IMR-90 (cell line): ENCODE measurements around the gene GCG. TPM values are rescaled to one million over a fixed set of nuclear protein-coding genes. Genes with fewer than 3 reads are reported as not detected.

Experiments used
- ATAC-seq: fragments of 200-7000 bp; cut with Tn5 transposase; 2 replicates; pipeline ENCODE4 v1.9.1; 2020; ENCODE audit warnings: low read depth, mild to moderate bottlenecking, moderate library complexity
- BruUV-seq: library from RNA; stranded (reverse); fragments of 400-500 nt; replicated peaks from 2 replicates; lab custom pipeline; 2021; lab: Mats Ljungman, UMichigan
- CTCF ChIA-PET: fragments of 300-600 bp; formaldehyde crosslinking; extraction: SDS; loops from one replicate; lab custom pipeline; 2021; ENCODE audit warnings: antibody characterized with exemption; lab: Yijun Ruan, JAX
- POLR2A ChIA-PET: fragments of 300-600 bp; sonication (Branson Sonifier 250); formaldehyde crosslinking; loops from one replicate; lab custom pipeline; 2022; ENCODE audit warnings: antibody characterized with exemption; ENCODE audit not compliant: unreplicated experiment; lab: Charles Lee
- DNase-seq: peaks from one replicate; pipeline ENCODE4 v3.0.0; 2013
- H2AFZ ChIP-seq: replicated peaks from 2 replicates; pipeline ENCODE3; 2013; ENCODE audit warnings: low read length, mild to moderate bottlenecking; ENCODE audit not compliant: poor library complexity
- H2AK5ac ChIP-seq: 2 replicates; pipeline ENCODE4 v1.6.1; 2013; ENCODE audit warnings: low read depth, low read length, inconsistent platforms
- H2AK9ac ChIP-seq: replicated peaks from 2 replicates; pipeline ENCODE3; 2013; ENCODE audit warnings: mild to moderate bottlenecking, low read depth, low read length, moderate library complexity; ENCODE audit not compliant: poor library complexity
- H2BK120ac ChIP-seq: 2 replicates; pipeline ENCODE4 v1.6.1; 2013; ENCODE audit warnings: low read depth, low read length, inconsistent platforms
- H2BK15ac ChIP-seq: 3 replicates; pipeline ENCODE4 v1.6.1; 2013; ENCODE audit warnings: low read depth, low read length, inconsistent platforms
- H2BK20ac ChIP-seq: 2 replicates; pipeline ENCODE4 v1.6.1; 2013; ENCODE audit warnings: low read depth, mild to moderate bottlenecking, inconsistent platforms, low read length, moderate library complexity
- H2BK5ac ChIP-seq: 2 replicates; pipeline ENCODE4 v1.6.1; 2013; ENCODE audit warnings: mild to moderate bottlenecking, low read depth, low read length, inconsistent platforms; ENCODE audit not compliant: poor library complexity, severe bottlenecking
- H3K14ac ChIP-seq: replicated peaks from 2 replicates; pipeline ENCODE4 v1.6.1; 2013; ENCODE audit warnings: low read depth, low read length, inconsistent platforms
- H3K18ac ChIP-seq: 2 replicates; pipeline ENCODE4 v1.6.1; 2013; ENCODE audit warnings: low read depth, low read length, control low read depth
- H3K23ac ChIP-seq: 2 replicates; pipeline ENCODE4 v1.6.1; 2013; ENCODE audit warnings: low read depth, low read length, inconsistent platforms
- H3K27ac ChIP-seq: 2 replicates; pipeline ENCODE4 v1.5.1; 2013; ENCODE audit warnings: mild to moderate bottlenecking, control low read depth, low read length; ENCODE audit not compliant: insufficient read depth
- H3K27me3 ChIP-seq: 2 replicates; pipeline ENCODE4 v1.6.1; 2013; ENCODE audit warnings: low read length; ENCODE audit not compliant: control insufficient read depth, insufficient read depth
- H3K36me3 ChIP-seq: 2 replicates; pipeline ENCODE4 v1.6.1; 2013; ENCODE audit warnings: low read length, mixed read lengths; ENCODE audit not compliant: control insufficient read depth, insufficient read depth
- H3K4ac ChIP-seq: 2 replicates; pipeline ENCODE4 v1.6.1; 2013; ENCODE audit warnings: low read depth, low read length, inconsistent platforms
- H3K4me1 ChIP-seq: 2 replicates; pipeline ENCODE4 v1.6.1; 2013; ENCODE audit warnings: low read length, mixed read lengths; ENCODE audit not compliant: control insufficient read depth, insufficient read depth
- H3K4me2 ChIP-seq: 2 replicates; pipeline ENCODE4 v1.6.1; 2013; ENCODE audit warnings: low read depth, mild to moderate bottlenecking, control low read depth, low read length, moderate library complexity
- H3K4me3 ChIP-seq: 2 replicates; pipeline ENCODE4 v1.5.1; 2013; ENCODE audit warnings: low read depth, mild to moderate bottlenecking, control low read depth, low read length, moderate library complexity; ENCODE audit not compliant: insufficient read depth
- H3K56ac ChIP-seq: 2 replicates; pipeline ENCODE4 v1.6.1; 2013; ENCODE audit warnings: low read length, inconsistent platforms; ENCODE audit not compliant: insufficient read depth; ENCODE audit errors: extremely low read depth
- H3K79me1 ChIP-seq, 2 experiments: 2 replicates each; pipeline ENCODE4 v1.6.1; 2013; ENCODE audit warnings: low read length in 2 of 2, inconsistent platforms in 1 of 2, low read depth in 1 of 2
- H3K9ac ChIP-seq: 2 replicates; pipeline ENCODE4 v1.6.1; 2013; ENCODE audit warnings: low read depth, low read length, control low read depth
- H3K9me1 ChIP-seq: 2 replicates; pipeline ENCODE4 v1.6.1; 2013; ENCODE audit warnings: low read length, inconsistent platforms; ENCODE audit not compliant: insufficient read depth
- H3K9me3 ChIP-seq: 2 replicates; pipeline ENCODE4 v1.6.1; 2013; ENCODE audit warnings: low read length; ENCODE audit not compliant: control insufficient read depth, insufficient read depth
- H4K20me1 ChIP-seq: 2 replicates; pipeline ENCODE4 v1.6.1; 2013; ENCODE audit warnings: low read length, inconsistent platforms; ENCODE audit not compliant: insufficient read depth
- H4K5ac ChIP-seq: 2 replicates; pipeline ENCODE4 v1.6.1; 2013; ENCODE audit warnings: mild to moderate bottlenecking, low read depth, low read length, control low read depth
- H4K8ac ChIP-seq, 2 experiments: 2 replicates each; pipeline ENCODE4 v1.6.1; 2013; ENCODE audit warnings: low read depth in 2 of 2, low read length in 2 of 2, control low read depth in 1 of 2, inconsistent platforms in 1 of 2
- H4K91ac ChIP-seq: 2 replicates; pipeline ENCODE4 v1.6.1; 2013; ENCODE audit warnings: low read depth, low read length, inconsistent platforms; ENCODE audit not compliant: insufficient read depth
- BHLHE40 ChIP-seq: fragments of 150-350 bp; IDR thresholded peaks from 2 replicates; pipeline ENCODE4 v1.6.1; 2016; ENCODE audit warnings: mild to moderate bottlenecking, low read depth, low read length
- CEBPB ChIP-seq: IDR thresholded peaks from 2 replicates; pipeline ENCODE4 v1.6.1; 2012; ENCODE audit warnings: low read depth, low read length, improper control_type of control experiment
- CHD1 ChIP-seq: IDR thresholded peaks from 2 replicates; pipeline ENCODE4 v1.6.1; 2012; ENCODE audit warnings: low read depth, low read length, improper control_type of control experiment
- FOS ChIP-seq: fragments of 150-350 bp; IDR thresholded peaks from 2 replicates; pipeline ENCODE4 v1.6.1; 2016; ENCODE audit warnings: low read depth, low read length
- MAFK ChIP-seq: IDR thresholded peaks from 2 replicates; pipeline ENCODE4 v1.6.1; 2012; ENCODE audit warnings: low read depth, low read length, improper control_type of control experiment
- MAZ ChIP-seq: IDR thresholded peaks from 2 replicates; pipeline ENCODE4 v1.6.1; 2012; ENCODE audit warnings: low read depth, mild to moderate bottlenecking, low read length, improper control_type of control experiment, moderate library complexity, borderline replicate concordance
- MXI1 ChIP-seq: IDR thresholded peaks from 2 replicates; pipeline ENCODE4 v1.6.1; 2012; ENCODE audit warnings: low read depth, mild to moderate bottlenecking, low read length, moderate library complexity, borderline replicate concordance
- NFE2L2 ChIP-seq: fragments of 150-350 bp; IDR thresholded peaks from 2 replicates; pipeline ENCODE4 v1.6.1; 2016; ENCODE audit warnings: low read depth, mild to moderate bottlenecking, low read length
- POLR2A ChIP-seq: IDR thresholded peaks from 2 replicates; pipeline ENCODE4 v1.6.1; 2012; ENCODE audit warnings: mild to moderate bottlenecking, low read depth, low read length
- RAD21 ChIP-seq: IDR thresholded peaks from 2 replicates; pipeline ENCODE4 v1.6.1; 2012; ENCODE audit warnings: low read length, improper control_type of control experiment
- RCOR1 ChIP-seq: IDR thresholded peaks from 2 replicates; pipeline ENCODE4 v1.6.1; 2012; ENCODE audit warnings: mild to moderate bottlenecking, low read length, improper control_type of control experiment; ENCODE audit not compliant: insufficient replicate concordance
- RFX5 ChIP-seq: IDR thresholded peaks from 2 replicates; pipeline ENCODE4 v1.8.0; 2012; ENCODE audit warnings: low read depth, mild to moderate bottlenecking, low read length, moderate library complexity
- SMC3 ChIP-seq: fragments of 150-350 bp; IDR thresholded peaks from 2 replicates; pipeline ENCODE4 v1.6.1; 2016; ENCODE audit warnings: low read depth, mild to moderate bottlenecking, antibody characterized with exemption, low read length, moderate library complexity
- WGBS, 2 experiments: methylation state at CpG; one replicate each; pipeline versions ENCODE4 v1.1.5 to v1.1.7; 2013; ENCODE audit warnings: missing lambda C conversion rate in 2 of 2; ENCODE audit not compliant: insufficient read length in 1 of 2; ENCODE audit errors: extremely low coverage in 2 of 2; 5-methylcytosine and 5-hydroxymethylcytosine counted together
- dilution Hi-C: fragments of 300-500 bp; cut with HindIII; formaldehyde crosslinking; loops from one replicate; pipeline ENCODE4 v1.14.3; 2018; ENCODE audit warnings: low sequenced_read_pairs; ENCODE audit not compliant: unreplicated experiment
- in situ Hi-C: fragments of 300-500 bp; cut with MboI; formaldehyde crosslinking; loops from 3 replicates; pipeline ENCODE4 v1.14.3; 2019; ENCODE audit warnings: low sequenced_read_pairs, inconsistent platforms, mixed read lengths
- intact Hi-C: fragments of 100-400 bp; cut with micrococcal nuclease; formaldehyde crosslinking; loops from 2 replicates; pipeline ENCODE4 v1.10.0; 2022
- polyA plus RNA-seq, 3 experiments: library from polyadenylated mRNA; depleted of rRNA; stranded (reverse); fragments of >200 nt; gene quantifications; 2 replicates each; pipeline ENCODE4 v1.2.3, GENCODE V29; 2012; ENCODE audit warnings: low replicate concordance in 1 of 3
- total RNA-seq: library from RNA; depleted of rRNA; stranded (reverse); fragments of >200 nt; gene quantifications from 2 replicates; pipeline ENCODE4 v1.2.3, GENCODE V29; 2012
- TF ChIP-seq, protein P1 (sequence below): conservative IDR thresholded peaks from 2 replicates; pipeline ENCODE4 v1.5.1; 2012; ENCODE audit warnings: mild to moderate bottlenecking, low read depth, low read length, improper control_type of control experiment
- TF ChIP-seq, protein P2 (sequence below): fragments of 150-350 bp; IDR thresholded peaks from 2 replicates; pipeline ENCODE4 v1.6.1; 2017; ENCODE audit warnings: mild to moderate bottlenecking, antibody characterized with exemption, low read length, low read depth
- TF ChIP-seq, protein P3 (sequence below): fragments of 150-350 bp; IDR thresholded peaks from 2 replicates; pipeline ENCODE4 v1.6.1; 2016; ENCODE audit warnings: low read depth, mild to moderate bottlenecking, low read length, moderate library complexity, borderline replicate concordance

Gene GCG
- total and polyA plus RNA-seq, 2 of the 4 experiments (the other 2 are of a cell fraction), result not detected

DNA sequence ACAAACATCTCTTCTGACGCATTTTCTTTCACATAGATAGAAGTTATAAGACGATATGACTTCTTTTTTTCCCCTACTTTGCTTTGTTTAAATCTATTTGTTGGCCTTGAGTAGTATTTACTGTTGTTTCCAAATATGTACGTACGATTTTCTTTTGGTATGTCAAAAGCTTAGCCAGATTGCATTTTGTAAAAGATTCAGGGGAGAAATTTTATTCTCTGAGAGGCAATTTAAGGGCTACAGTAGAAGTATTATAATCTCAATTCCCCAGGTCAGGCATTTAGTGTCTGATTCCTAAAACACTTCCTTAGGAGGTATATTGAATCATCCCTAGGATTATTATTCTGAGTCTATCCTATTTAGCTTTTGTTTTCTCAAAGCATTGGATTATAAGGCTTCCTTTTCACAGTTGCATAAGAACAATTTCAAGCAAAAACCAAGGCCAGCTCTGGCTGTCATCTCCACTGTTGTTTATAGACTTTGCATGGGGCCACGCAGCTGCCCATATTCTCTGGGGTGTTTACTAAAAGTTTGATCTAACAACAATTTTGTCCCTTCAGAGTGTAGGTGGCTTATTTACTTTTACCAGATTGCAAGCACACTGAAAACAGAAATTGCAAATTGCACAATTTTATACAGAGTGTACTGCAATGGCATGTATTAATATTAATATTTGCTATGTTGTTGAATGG lies 33.6 kb upstream of the GCG start:
- H3K23ac ChIP-seq, result no peak overlapping the region
- BruUV-seq, result no TSS peak
- no peak overlapping the region for H3K9ac ChIP-seq
- DNase-seq (no peak), ATAC-seq (no peak)
- no peaks in the 10 kb centered on the region for H3K79me1 ChIP-seq
- no peak overlapping the region for H4K5ac ChIP-seq
- H2AK5ac ChIP-seq, result no peak overlapping the region
- CTCF ChIA-PET, result interaction anchor here (1.2 to 1.5 kb wide), 2 partner anchors 10 to 33 kb away, joined by 3 to 4 read pairs; no protein-coding TSS in a partner anchor
- no peak for TF ChIP-seq POLR2A
- TF ChIP-seq MXI1, result no peak
- no peak for TF ChIP-seq MAFK
- no peak for TF ChIP-seq RFX5
- TF ChIP-seq CHD1, result no peak
- no peak for TF ChIP-seq BHLHE40
- TF ChIP-seq, protein P1, sequence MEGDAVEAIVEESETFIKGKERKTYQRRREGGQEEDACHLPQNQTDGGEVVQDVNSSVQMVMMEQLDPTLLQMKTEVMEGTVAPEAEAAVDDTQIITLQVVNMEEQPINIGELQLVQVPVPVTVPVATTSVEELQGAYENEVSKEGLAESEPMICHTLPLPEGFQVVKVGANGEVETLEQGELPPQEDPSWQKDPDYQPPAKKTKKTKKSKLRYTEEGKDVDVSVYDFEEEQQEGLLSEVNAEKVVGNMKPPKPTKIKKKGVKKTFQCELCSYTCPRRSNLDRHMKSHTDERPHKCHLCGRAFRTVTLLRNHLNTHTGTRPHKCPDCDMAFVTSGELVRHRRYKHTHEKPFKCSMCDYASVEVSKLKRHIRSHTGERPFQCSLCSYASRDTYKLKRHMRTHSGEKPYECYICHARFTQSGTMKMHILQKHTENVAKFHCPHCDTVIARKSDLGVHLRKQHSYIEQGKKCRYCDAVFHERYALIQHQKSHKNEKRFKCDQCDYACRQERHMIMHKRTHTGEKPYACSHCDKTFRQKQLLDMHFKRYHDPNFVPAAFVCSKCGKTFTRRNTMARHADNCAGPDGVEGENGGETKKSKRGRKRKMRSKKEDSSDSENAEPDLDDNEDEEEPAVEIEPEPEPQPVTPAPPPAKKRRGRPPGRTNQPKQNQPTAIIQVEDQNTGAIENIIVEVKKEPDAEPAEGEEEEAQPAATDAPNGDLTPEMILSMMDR, result no peak
- TF ChIP-seq CEBPB, result no peak
- no peak for TF ChIP-seq SMC3
- no peak for TF ChIP-seq MAZ
- TF ChIP-seq, protein P2, sequence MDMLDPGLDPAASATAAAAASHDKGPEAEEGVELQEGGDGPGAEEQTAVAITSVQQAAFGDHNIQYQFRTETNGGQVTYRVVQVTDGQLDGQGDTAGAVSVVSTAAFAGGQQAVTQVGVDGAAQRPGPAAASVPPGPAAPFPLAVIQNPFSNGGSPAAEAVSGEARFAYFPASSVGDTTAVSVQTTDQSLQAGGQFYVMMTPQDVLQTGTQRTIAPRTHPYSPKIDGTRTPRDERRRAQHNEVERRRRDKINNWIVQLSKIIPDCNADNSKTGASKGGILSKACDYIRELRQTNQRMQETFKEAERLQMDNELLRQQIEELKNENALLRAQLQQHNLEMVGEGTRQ, result no peak
- TF ChIP-seq RAD21, result no peak
- TF ChIP-seq RCOR1, result no peak
- TF ChIP-seq, protein P3, sequence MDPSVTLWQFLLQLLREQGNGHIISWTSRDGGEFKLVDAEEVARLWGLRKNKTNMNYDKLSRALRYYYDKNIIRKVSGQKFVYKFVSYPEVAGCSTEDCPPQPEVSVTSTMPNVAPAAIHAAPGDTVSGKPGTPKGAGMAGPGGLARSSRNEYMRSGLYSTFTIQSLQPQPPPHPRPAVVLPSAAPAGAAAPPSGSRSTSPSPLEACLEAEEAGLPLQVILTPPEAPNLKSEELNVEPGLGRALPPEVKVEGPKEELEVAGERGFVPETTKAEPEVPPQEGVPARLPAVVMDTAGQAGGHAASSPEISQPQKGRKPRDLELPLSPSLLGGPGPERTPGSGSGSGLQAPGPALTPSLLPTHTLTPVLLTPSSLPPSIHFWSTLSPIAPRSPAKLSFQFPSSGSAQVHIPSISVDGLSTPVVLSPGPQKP, result no peak
- TF ChIP-seq FOS, result no peak
- TF ChIP-seq NFE2L2, result no peak
- H3K4me2 ChIP-seq, result no peak overlapping the region
- H4K8ac ChIP-seq, result no peak overlapping the region
- no peak overlapping the region for H2BK5ac ChIP-seq
- no peak overlapping the region for H2BK120ac ChIP-seq
- no peak overlapping the region for H3K4ac ChIP-seq
- H3K27me3 ChIP-seq, result no peaks in the 10 kb centered on the region
- H3K36me3 ChIP-seq, result peaks cover 21% of the 10 kb centered on the region
- peaks cover 1% of the 10 kb centered on the region; the same call in 1 of the 2 replicates for H3K9me1 ChIP-seq
- no peak overlapping the region for H2BK20ac ChIP-seq
- H3K9me3 ChIP-seq, result no peaks in the 10 kb centered on the region
- dilution Hi-C loops (no loop called here), in situ Hi-C loops (no loop called here), intact Hi-C loops (no loop called here)
- H3K4me3 ChIP-seq, result no peak overlapping the region
- no peak overlapping the region for H3K27ac ChIP-seq
- POLR2A ChIA-PET, result no interaction called here
- H2AFZ ChIP-seq, result no peak overlapping the region
- no peak overlapping the region for H2AK9ac ChIP-seq
- H4K91ac ChIP-seq, result no peak overlapping the region
- no peaks in the 10 kb centered on the region for H3K4me1 ChIP-seq
- H3K18ac ChIP-seq, result no peak overlapping the region
- H3K14ac ChIP-seq, result no peak overlapping the region
- no peak overlapping the region for H3K56ac ChIP-seq
- WGBS, 2 experiments, result no CpG with 5 or more reads among the region's 5 CpGs
- H2BK15ac ChIP-seq, result no peak overlapping the region
- no peaks in the 10 kb centered on the region for H4K20me1 ChIP-seq
